Fibroblast of mammary gland (primary cell): ENCODE data around the gene GTF2I.
"Not testable (repeated sequence)": the region's sequence is repeated elsewhere in the genome, so short reads cannot be mapped to it uniquely, and the experiment has no call there.

Experiments used
- DNase-seq: peaks from one replicate; pipeline ENCODE4 v3.0.0-alpha.2; 2010; ENCODE audit warnings: low read depth
- H3K4me3 ChIP-seq: 2 replicates; pipeline ENCODE4 v1.5.1; 2011; ENCODE audit warnings: low read depth, mild to moderate bottlenecking, low read length, moderate library complexity; ENCODE audit not compliant: control insufficient read depth
- CTCF ChIP-seq: conservative IDR thresholded peaks from 2 replicates; pipeline ENCODE4 v1.5.1; 2011; ENCODE audit warnings: low read depth, low read length, inconsistent platforms; ENCODE audit not compliant: control insufficient read depth, insufficient read depth

The GTF2I gene

GRCh38 chr7:74725840-74726239 lies 68.3 kb downstream of the GTF2I start:
- TF ChIP-seq CTCF = no peak
- no peak for DNase-seq
- no peak overlapping the region for H3K4me3 ChIP-seq

GRCh38 chr7:74726309-74727101 lies 69.0 kb downstream of the GTF2I start:
- DNase-seq = no peak
- no peak for TF ChIP-seq CTCF
- H3K4me3 ChIP-seq = no peak overlapping the region

GRCh38 chr7:74728686-74729085 lies 71.2 kb downstream of the GTF2I start:
- not testable (repeated sequence) for DNase-seq, H3K4me3 ChIP-seq

GRCh38 chr7:74730186-74730585 lies 72.7 kb downstream of the GTF2I start:
- DNase-seq, H3K4me3 ChIP-seq: not testable (repeated sequence)

GRCh38 chr7:74739974-74740703 lies 82.6 kb downstream of the GTF2I start:
- not testable (repeated sequence) for DNase-seq, H3K4me3 ChIP-seq

- H3K4me3 ChIP-seq, DNase-seq: not testable (repeated sequence)
Observed at GRCh38 chr7:74743936-74744557, 86.5 kb downstream of the GTF2I start.

GRCh38 chr7:74753921-74754482 lies 96.5 kb downstream of the GTF2I start:
- DNase-seq, H3K4me3 ChIP-seq: not testable (repeated sequence)

GRCh38 chr7:74756673-74757072 lies 99.2 kb downstream of the GTF2I start:
- DNase-seq, H3K4me3 ChIP-seq: not testable (repeated sequence)

GRCh38 chr7:74758268-74758667 lies 100.8 kb downstream of the GTF2I start:
- DNase-seq, H3K4me3 ChIP-seq: not testable (repeated sequence)

- H3K4me3 ChIP-seq, DNase-seq: not testable (repeated sequence)
Observed at GRCh38 chr7:74758982-74759381, 101.5 kb downstream of the GTF2I start.

GRCh38 chr7:74765205-74765918 lies 107.8 kb downstream of the GTF2I start:
- H3K4me3 ChIP-seq, DNase-seq: not testable (repeated sequence)

- DNase-seq, H3K4me3 ChIP-seq: not testable (repeated sequence)
Observed at GRCh38 chr7:74766509-74766908, 109.0 kb downstream of the GTF2I start.

GRCh38 chr7:74766991-74767390 lies 109.5 kb downstream of the GTF2I start:
- DNase-seq, H3K4me3 ChIP-seq: not testable (repeated sequence)

GRCh38 chr7:74770062-74770461 lies 112.5 kb downstream of the GTF2I start:
- not testable (repeated sequence) for H3K4me3 ChIP-seq, DNase-seq

GRCh38 chr7:74772093-74772492 lies 114.6 kb downstream of the GTF2I start:
- H3K4me3 ChIP-seq, DNase-seq: not testable (repeated sequence)
